Femur (tissue), 1 donor: ENCODE results near the gene SPINT1.
"Not testable (repeated sequence)": the region's sequence is repeated elsewhere in the genome, so short reads cannot be mapped to it uniquely, and the experiment has no call there.

Experiments used
- DNase-seq: peaks from one replicate; pipeline ENCODE4 v3.0.0-alpha.2; 2017

The SPINT1 gene

DNA sequence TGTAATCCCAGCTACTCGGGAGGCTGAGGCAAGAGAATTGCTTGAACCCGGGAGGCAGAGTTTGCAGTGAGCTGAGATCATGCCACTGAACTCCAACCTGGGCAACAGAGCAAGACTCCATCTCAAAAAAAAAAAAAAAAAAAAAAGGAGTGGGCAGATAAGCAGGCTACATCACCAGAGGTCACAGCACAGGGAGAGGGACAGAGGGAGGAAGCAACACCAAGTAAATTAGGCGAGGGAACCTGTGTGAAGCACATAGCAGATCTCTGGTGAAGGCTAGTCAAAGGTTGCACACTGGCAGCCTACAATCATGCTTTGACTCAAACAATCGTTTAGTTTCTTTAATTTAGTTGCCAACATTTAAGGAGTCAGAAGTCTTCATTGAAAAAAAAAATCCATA lies 17.3 kb downstream of the SPINT1 start:
- DNase-seq = not testable (repeated sequence)

DNA sequence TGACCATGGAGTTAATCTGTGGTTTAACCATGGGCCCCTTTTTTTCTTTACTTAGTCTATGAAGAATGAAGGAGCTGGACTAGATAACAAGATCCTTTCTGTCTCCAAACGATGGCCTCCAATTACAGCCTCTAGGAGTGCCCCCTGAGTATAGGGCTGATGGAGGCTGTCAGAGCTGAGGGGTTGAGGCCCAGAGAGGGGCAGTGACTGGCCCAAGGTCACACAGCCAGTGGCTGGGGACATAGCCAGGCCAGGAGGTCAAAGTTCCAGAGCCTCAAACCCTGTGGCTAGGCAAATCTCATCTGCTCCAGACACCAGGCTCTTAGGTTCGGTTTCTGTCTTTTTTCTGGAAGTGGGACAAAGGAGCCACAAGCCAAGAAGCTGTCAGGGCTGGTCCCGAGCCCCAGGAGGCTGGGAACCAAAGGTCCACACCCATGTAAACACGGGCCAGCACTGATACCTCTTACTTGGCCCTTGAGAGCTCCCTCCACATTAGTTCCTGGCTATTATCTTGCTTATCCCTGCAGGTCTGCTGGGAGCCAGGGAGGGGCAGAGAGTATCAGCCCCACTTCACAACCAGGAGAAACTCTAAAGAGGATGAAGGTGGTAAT lies 19.9 kb downstream of the SPINT1 start:
- DNase-seq = no peak

DNA sequence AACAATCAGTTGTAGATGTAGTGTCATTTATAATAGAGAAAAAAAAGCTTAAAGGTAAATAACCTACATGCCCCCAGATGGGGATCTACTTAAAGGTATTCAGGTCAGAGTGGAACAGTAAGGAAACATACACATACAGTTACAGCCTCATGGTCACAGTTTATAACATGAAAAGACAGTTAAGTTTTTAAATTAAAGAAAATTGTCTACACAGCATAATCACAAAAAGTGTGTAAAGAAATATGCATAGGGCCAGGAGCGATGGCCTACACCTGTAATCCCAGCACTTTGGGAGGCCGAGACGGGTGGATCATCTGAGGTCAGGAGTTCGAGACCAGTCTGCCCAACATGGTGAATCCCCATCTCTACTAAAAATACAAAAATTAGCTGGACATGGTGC lies 23.4 kb downstream of the SPINT1 start:
- no peak for DNase-seq

DNA sequence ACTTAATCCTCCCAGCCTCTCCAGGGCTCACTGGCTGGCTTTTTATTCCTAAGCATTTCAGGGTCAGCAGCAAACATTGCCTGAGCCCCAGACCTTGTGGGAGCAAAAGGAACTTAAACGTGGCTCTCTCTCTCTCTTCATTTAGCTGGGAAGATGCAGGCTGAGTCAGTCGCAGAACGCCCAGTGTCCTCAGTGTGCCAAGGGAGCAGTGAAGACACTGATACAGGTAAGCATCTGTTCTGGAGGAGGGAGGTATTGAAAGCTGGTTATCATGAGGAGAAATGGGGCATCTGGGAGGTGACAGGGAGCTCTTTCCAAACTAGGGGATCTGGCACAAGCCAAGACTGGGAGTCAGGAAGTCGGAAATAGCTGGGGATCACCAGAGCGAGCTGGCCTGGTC lies 25.8 kb downstream of the SPINT1 start:
- DNase-seq = no peak

DNA sequence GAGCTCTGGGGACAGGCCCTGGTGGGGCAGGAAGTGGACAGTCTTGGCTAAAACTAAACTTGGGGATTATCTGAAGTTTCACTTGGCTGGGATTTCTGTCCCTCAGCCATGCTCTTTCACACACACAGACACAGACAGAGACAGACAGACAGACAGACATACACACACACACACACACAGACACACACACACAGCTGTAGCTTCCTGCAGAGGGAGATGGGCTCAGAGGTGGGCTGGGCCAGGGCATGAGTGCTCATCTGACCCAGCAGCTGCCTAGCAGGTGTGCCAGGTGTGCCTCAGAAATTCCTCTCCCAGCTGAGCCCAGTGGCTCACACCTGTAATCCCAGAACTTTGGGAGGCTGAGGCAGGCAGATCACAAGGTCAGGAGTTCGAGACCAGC lies 26.9 kb downstream of the SPINT1 start:
- DNase-seq = no peak

DNA sequence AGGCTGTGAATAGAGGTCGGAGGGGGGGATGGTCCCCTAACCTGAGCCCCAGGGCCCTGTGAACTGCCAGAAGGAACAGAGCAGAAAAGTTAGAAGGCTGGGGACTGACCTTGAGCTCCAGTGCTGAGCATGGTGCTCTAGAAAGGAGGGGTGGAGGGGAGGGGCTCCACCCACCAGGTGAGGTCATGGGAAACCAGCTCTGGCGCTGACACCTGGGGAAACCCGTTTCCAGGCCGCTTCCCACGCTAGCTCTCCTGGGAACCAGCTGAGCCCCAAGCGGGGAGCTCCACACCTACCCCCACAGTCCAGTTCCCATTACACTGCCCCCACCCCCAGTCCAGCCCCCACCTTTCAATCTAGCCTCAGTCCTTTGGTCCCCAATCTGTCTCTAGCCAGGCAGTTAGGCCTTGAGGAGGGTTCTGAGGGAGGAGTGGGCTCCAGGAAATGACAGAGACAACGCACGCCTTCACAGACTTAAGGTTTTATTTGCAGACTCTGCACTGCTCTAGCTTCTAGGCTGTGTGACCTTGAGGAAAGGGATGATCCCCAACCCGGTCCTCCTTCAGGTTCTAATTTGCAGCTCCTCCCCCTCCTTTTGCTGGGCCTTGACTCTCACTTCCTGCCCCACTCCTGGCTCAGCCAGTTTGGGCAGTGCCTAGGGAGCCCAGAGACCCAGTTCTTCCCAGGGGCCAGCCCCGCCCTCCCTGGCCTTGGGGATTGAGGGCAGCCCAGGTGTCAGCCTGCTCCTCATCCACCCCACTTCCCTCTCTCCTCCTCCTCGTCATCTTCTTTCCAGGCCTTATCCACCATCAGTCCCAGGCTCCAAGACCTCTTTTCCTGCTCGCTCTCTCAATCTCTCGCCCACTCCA lies 28.1 kb downstream of the SPINT1 start:
- DNase-seq = no peak

DNA sequence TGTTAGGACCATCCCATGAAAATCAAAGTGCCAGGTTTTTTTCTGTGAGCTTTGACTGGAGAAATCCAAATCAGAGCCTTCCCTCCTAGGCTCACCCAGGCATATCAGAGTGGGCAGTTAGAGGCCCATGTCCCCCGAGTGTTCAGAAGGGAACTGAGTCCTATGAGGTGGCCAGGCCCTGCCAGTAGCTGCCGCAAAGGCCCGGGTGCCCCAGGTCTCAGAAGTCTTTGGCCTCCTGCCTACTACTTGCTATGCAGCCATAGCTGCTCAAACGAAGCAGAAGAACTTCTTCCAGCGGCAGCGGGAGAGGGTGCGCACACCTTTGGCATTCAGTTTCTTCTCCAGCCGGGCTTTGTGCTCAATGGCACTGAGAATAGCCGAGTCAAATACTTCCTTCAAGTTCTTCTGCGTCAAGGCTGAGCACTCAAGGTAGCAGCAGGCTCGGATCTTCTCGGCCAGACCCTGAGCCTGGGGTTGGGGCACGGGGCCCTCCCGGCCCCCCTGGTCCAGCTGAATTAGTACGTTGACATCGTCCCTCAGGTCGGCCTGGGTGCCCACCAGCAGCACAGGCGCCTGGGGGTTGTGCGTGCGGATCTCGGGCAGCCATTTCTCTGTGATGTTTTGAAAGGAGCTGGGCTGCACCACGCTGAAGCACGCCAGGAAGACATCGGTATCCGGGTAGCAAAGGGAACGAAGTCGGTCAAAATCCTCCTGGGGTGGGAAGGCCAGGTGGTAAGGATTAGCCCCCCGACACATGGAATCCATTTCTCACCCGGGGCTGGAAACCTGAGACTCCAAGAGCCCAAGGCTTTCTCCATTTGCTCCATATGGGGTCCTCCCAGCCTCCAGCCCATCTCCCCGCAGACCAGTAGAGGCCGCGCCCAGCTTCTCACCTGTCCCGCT lies 29.2 kb downstream of the SPINT1 start:
- DNase-seq = no peak

DNA sequence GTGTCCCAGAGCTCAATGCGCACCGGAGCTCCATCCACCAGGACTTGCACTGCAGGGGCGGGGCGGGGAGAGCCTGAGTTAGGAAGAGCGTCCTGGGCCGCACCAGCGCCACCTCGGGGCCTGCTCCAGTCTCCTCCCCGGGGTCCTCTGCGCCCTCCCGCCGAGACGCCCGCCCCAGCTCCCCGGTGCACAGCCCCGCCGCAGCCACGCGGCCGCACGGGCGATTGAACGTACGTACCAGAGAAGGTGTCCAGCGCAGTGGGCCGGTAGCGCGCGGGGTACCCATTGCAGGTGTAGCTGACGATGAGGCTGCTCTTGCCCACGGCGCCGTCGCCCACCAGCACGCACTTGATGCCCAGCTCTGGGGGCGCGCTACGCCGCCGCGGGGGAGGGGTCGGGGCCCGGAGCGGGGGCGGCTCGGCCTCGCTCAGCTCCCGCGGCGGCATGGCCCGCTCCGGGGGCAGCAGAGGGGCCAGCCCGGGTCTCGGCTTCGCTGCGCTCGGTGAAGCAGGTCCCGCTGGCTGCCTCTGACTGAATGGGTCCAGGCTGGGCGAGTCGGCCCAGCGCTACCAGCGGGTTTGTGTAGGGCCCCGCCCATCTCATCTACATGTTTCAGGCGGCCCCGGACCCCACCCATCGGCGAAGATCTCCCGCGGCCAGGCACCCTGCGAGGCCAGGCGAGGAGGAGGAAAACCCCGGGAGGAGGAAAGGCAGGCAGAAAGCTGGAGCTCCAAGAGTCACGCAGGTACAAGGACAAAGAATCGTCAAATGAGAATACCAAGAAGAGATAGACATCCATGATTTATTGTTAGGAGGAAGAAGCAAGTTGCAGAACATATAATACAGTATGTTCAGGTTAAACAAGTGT lies 30.1 kb downstream of the SPINT1 start, which contains the start of gene RHOV:
Gene RHOV (minus strand): TSS at position 541 of the 868 bp plus-strand sequence. CDS start 95 bp downstream, at position 446.
- peak; percentile 51 for DNase-seq

DNA sequence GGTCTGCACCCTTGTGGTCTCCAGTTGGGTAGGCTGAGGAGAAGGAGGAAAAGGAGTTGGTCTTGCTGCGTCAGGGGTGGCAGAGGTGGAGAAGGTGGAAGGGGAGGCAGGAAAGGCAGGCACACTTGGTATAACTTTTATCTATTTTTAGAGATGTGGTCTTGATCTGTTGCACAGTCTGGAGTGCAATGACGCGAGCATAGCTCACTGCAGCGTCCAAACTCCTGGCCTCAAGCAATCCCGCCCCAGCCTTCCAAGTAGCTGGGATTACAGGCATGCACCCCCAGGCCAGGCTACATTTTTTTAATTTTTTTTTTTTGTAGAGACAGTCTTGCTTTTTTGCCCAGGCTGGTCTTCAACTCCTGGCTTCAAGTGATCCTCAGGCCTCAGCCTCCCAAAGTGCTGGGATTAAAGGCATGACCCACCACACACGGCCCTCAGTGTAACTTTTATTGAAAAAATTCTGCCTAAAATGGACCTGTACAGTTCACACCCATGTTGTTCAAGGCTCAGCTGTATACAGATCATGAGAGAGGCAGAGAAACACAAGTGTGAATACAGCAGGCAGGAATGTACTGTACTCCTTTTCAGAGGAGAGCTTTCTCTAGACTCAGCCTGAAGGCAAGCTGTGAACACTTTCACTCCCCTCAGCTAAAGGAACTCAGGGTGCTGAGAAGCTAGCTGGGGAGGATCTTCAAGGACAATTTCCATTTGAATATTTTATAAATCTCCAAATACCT lies 32.3 kb downstream of the SPINT1 start:
- no peak for DNase-seq

DNA sequence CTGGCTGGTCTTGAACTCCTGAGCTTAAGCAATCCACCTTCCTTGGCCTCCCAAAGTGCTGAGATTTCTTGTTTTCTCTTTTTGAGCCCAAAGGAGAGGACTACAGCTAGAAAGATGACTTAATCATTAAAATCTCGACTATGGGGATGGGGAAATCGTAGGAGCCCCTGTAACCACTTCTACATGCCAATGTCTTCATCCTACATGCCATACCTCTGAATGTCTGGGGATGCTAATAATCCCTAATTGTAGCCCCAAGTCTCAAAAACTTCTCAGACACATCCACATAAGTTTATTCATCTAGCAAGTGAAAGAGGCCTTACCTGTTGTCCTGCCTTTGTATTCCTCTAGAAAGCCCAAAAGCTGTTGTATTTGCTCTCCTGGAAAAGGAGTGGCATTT lies 33.8 kb downstream of the SPINT1 start:
- DNase-seq = no peak

DNA sequence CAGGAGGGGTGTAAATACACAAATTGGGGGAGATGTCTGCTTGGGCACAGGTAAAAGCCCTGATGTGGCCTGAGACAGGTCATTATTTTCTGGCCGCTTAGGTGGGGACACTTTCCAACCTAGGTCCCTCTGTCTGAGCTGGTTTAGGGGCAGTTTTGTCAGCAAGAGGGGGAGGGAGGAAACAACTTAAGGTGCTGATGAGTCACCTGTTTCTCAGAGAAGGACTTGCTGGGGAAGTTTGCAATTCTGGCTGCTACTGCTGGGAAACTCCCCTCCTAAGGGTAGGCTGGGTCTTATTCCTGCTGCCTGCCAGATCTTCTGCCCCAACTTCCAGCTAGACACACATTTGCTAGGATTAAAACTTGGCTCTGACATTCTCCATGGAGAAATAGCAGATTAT lies 34.9 kb downstream of the SPINT1 start:
- no peak for DNase-seq

DNA sequence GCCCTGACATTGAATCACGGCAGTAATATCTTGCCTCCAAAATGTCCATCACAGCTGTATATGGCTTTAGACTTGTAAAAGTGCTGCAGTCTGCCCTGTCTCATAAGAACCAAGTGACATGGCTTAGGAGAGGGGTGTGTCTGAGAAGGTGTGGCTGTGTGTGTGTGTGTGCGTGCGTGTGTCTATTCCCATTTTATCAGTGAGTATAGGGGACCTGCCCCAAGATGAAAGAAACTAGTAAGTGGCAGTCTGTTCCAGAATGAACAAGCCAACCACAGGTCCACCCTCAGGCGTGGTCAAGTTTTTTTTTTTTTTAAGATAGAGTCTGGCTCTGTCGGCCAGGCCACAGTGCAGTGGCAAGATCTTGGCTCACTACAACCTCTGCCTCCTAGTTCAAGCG lies 35.8 kb downstream of the SPINT1 start:
- no peak for DNase-seq

DNA sequence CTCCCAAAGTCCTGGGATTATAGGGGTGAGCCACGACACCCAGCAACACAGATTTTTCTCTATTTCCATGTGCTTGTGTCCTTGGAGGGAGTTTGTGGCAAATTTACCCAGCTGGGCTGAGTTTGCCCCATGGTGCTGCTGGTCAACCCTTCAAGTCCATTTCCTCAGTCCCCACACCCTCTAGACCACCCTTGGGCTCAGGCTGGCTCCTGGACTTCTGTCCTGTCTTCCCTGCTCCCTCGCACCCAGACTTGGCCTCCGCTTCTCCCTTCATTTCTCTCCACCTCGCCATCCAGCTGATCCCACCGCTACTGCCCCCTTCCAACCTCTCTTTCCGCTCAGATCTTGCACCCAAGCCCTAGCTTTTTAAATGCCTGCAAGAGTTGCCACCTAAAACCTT lies 37.5 kb downstream of the SPINT1 start:
- DNase-seq = no peak

DNA sequence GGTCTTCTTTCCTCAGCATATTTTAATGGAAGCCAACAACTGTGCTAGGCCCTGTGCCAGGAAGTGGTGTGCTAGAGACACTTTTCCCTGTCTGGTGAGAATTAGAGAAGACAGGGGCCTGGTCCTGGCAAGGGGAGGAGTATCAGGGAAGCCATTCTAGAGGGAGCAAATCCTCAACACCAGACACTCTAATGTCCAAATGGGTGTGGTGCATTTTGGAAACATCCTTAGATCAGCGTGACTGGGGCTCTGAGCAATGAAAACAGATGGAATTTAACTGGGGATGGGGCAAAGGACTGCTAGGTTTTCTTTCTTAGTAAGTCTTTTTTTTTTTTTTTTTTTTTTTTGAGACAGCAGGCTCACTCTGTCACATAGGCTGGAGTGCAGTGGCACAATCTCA lies 42.7 kb downstream of the SPINT1 start:
- DNase-seq = no peak

DNA sequence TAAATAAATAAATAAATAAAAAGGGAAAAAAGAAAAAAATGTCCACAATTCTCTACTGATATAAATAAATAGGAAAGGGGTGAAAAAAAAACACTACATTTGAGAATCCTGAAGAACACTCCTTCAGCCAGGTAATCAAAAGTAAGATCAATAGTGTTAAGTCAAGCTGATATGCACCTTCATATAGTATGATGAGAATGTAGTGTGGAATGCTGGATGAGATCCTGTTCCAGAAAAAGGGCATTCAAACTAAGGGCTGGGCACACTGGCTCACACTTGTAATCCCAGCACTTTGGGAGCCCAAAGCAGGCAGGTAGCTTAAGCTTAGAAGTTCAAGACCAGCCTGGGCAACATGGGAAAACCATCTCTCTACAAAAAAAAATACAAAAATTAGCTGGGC lies 45.3 kb downstream of the SPINT1 start:
- no peak for DNase-seq

DNA sequence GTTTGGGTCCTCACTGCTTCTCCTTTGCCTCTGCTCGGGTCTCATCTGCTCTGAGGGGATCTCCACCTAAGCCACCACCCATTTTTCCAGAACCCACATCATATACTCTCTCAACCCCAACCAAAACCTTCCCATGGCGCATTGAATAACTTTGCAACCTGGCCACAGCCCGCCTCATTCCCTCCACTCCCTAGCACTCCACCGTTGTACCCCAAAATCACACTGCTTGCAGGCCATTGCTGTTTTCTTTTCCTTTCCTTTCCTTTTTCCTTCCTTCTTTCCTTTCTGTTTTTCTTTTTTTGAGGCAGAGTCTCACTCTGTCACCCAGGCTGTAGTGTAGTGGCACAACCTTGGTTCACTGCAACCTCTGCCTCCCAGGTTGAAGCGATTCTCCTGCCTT lies 47.3 kb downstream of the SPINT1 start:
- DNase-seq = no peak

DNA sequence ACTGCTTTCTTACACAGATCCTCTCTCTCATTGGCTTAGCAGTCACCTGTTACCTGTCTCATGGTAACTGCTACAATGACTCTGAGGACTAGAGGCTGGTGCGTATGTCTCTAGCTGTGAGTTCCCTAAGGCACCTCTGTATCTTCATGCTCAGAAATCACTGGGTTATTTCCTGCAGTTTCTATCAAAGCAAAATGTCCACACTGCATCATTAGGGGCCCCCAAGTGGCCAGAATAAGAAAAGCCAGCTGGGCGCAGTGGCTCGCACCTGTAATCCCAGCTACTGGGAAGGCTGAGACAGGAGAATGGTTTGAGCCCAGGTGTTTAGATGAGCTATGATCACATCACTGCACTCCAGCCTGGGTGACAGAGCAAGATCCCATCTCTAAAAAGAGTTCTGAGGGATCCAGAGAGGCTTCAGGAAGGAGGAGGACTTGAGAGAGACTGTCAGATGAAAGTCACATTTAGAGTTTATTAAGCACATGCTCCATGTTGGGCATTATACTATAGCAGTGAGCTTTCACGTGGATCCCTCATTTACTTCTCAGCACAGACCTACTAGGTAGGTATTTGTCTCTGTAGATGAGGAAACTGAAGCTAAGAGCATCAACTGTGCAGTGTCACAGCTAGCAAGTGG lies 48.1 kb downstream of the SPINT1 start:
- DNase-seq = peak; percentile 36

DNA sequence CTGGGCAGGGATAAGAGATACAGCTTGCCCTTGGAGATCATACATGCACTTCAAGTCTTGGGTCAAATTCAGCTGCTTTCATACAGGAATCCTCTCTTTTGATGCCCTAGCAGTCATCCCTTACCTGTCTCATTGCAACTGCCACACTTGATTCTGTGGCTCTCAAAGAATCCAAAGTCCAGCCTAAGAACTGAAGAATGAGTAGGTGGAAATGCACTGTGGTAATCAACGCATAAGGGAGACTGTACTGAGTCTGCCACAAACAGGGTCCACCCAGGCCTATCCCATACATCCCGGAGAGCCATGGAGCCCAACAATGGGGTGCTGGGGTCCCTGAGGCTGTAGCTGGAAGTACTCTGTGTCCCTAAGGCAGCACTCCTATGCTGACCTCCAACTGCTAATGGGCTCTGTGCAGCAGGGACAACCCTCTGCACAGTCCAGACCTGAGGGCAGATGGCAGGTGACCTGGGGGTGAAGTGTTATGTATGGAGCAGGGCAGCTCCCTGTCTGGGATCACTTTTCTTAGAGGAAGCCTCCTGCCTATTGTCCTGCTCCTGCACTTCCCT lies 48.7 kb downstream of the SPINT1 start:
- DNase-seq = no peak

DNA sequence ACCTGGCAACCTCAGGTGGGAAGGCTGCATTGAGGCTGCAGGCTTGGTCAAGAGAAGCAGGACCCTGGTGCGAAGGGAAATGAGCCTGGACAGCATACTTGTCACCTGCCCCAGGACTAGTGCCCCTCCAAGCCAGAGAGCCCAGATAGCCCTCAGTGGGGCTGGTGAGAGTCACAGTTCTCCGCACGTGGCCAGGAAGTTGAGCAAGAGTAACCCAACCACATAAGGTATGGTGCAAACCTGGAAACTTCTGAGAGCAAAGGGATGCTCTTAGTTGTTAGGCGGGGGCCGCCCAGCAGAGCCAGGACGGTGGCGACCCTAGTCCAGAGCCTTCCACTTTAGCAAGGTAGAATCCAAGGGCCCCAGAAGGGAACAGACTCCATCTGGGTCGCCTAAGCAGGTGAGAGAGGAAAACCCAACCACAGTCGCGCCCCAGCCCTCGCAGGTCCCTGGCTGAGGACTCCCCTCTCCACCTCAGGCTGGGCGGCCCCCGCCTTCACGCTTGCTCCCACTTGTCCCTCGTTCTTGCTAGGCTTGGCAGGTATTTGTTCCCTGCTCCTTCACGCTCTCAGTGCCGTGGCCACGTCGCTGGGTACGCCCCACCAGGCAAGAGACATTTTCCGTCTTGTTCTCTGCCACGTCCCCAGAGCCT lies 49.3 kb downstream of the SPINT1 start:
- no peak for DNase-seq
